Neuronal stem cell (in vitro differentiated cells): ENCODE measurements around the gene ARFGAP1.

Experiments used
- DNase-seq: peaks from one replicate; pipeline ENCODE4 v3.0.0-alpha.2; 2013; ENCODE audit warnings: low spot score
- H2AFZ ChIP-seq: one replicate; pipeline ENCODE4 v1.6.1; 2013; ENCODE audit warnings: mild to moderate bottlenecking, low read length, inconsistent platforms
- H2AK5ac ChIP-seq: 2 replicates; pipeline ENCODE4 v1.6.1; 2013; ENCODE audit warnings: low read depth, mild to moderate bottlenecking, inconsistent platforms, low read length, moderate library complexity, mixed read lengths
- H2BK120ac ChIP-seq: 2 replicates; pipeline ENCODE4 v1.6.1; 2013; ENCODE audit warnings: low read depth, mild to moderate bottlenecking, inconsistent platforms, low read length, moderate library complexity, mixed read lengths
- H2BK12ac ChIP-seq: one replicate; pipeline ENCODE4 v1.6.1; 2013; ENCODE audit warnings: low read length, inconsistent platforms
- H2BK15ac ChIP-seq: 2 replicates; pipeline ENCODE4 v1.6.1; 2013; ENCODE audit warnings: mild to moderate bottlenecking, low read length, inconsistent platforms, mixed read lengths
- H2BK5ac ChIP-seq: one replicate; pipeline ENCODE4 v1.6.1; 2013; ENCODE audit warnings: inconsistent platforms, mild to moderate bottlenecking, low read length, moderate library complexity
- H3K14ac ChIP-seq: one replicate; pipeline ENCODE4 v1.6.1; 2013; ENCODE audit warnings: low read length, inconsistent platforms
- H3K18ac ChIP-seq: 2 replicates; pipeline ENCODE4 v1.6.1; 2013; ENCODE audit warnings: low read length, inconsistent platforms
- H3K23ac ChIP-seq: 2 replicates; pipeline ENCODE4 v1.6.1; 2013; ENCODE audit warnings: low read depth, mild to moderate bottlenecking, mixed read lengths, low read length, inconsistent platforms; ENCODE audit not compliant: poor library complexity
- H3K27ac ChIP-seq: replicated peaks from 3 replicates; pipeline ENCODE4 v1.5.1; 2013; ENCODE audit warnings: low read length, inconsistent platforms
- H3K27me3 ChIP-seq, 3 experiments: 2 replicates each; pipeline ENCODE4 v1.6.1; 2013; ENCODE audit warnings: low read length in 3 of 3, mild to moderate bottlenecking in 2 of 3, inconsistent platforms in 1 of 3, low read depth in 1 of 3, mixed read lengths in 1 of 3, moderate library complexity in 1 of 3; ENCODE audit not compliant: control insufficient read depth in 3 of 3, insufficient read depth in 3 of 3
- H3K36me3 ChIP-seq, 2 donors: replicated peaks in 1 of 2; 2 replicates each; pipeline ENCODE4 v1.6.1; 2013; ENCODE audit warnings: low read length in 2 of 2; ENCODE audit not compliant: control insufficient read depth in 2 of 2, insufficient read depth in 2 of 2
- H3K4ac ChIP-seq: 2 replicates; pipeline ENCODE4 v1.6.1; 2013; ENCODE audit warnings: inconsistent platforms, mild to moderate bottlenecking, low read length, moderate library complexity
- H3K4me1 ChIP-seq, 2 donors: 1 replicate in 1 of 2; 2 replicates in 1 of 2; pipeline ENCODE4 v1.6.1; 2013; ENCODE audit warnings: low read length in 2 of 2, low read depth in 1 of 2; ENCODE audit not compliant: control insufficient read depth in 2 of 2, insufficient read depth in 1 of 2
- H3K4me2 ChIP-seq: one replicate; pipeline ENCODE4 v1.6.1; 2013; ENCODE audit warnings: mild to moderate bottlenecking, low read length, inconsistent platforms; ENCODE audit not compliant: insufficient read depth, poor library complexity, severe bottlenecking
- H3K4me3 ChIP-seq, 2 donors: 2 replicates each; pipeline ENCODE4 v1.5.1; 2013; ENCODE audit warnings: low read length in 2 of 2, mild to moderate bottlenecking in 2 of 2, inconsistent platforms in 1 of 2, moderate library complexity in 1 of 2
- H3K79me1 ChIP-seq: one replicate; pipeline ENCODE4 v1.6.1; 2013; ENCODE audit warnings: low read depth, mild to moderate bottlenecking, inconsistent platforms, low read length, moderate library complexity
- H3K9ac ChIP-seq: one replicate; pipeline ENCODE4 v1.6.1; 2013; ENCODE audit warnings: mild to moderate bottlenecking, low read depth, low read length, inconsistent platforms; ENCODE audit not compliant: poor library complexity
- H3K9me3 ChIP-seq, 2 donors: replicated peaks in 1 of 2; 2 replicates each; pipeline versions ENCODE3 to v1.6.1; 2013; ENCODE audit warnings: low read length in 2 of 2, mild to moderate bottlenecking in 2 of 2, inconsistent platforms in 1 of 2, low read depth in 1 of 2, mixed read lengths in 1 of 2, moderate library complexity in 1 of 2; ENCODE audit not compliant: control insufficient read depth in 2 of 2, insufficient read depth in 1 of 2
- H4K8ac ChIP-seq: one replicate; pipeline ENCODE4 v1.6.1; 2013; ENCODE audit warnings: low read depth, mild to moderate bottlenecking, inconsistent platforms, low read length, moderate library complexity
- H4K91ac ChIP-seq: one replicate; pipeline ENCODE4 v1.6.1; 2013; ENCODE audit warnings: low read length, low read depth, mild to moderate bottlenecking, inconsistent platforms; ENCODE audit not compliant: poor library complexity
- WGBS, 2 donors: extraction: QIAGEN DNeasy Blood & Tissue Kit; methylation state at CpG; one replicate each; pipeline ENCODE4 v1.1.7; 2013; ENCODE audit warnings: missing lambda C conversion rate in 2 of 2, mixed read lengths in 1 of 2; ENCODE audit not compliant: insufficient read length in 2 of 2, insufficient replicate concordance in 1 of 2; ENCODE audit errors: extremely low coverage in 2 of 2; 5-methylcytosine and 5-hydroxymethylcytosine counted together

The ARFGAP1 gene

GRCh38 chr20:63293456-63293855, 20.8 kb downstream of the ARFGAP1 start:
- Histone ChIP-seq H2AK5ac (peak overlapping the region; percentile 96), H2AFZ (no peak overlapping the region), H3K14ac (no peak overlapping the region), H3K79me1 (peaks cover 8% of the 10 kb centered on the region), H3K4me2 (no peak overlapping the region), H4K8ac (no peak overlapping the region), H3K27me3 (peaks cover 0 to 13% (median 0%) of the 10 kb centered on the region in 3 experiments), H3K9me3 (no peaks in the 10 kb centered on the region), H3K27ac (no peak overlapping the region), H3K9ac (no peak overlapping the region), H3K4me1 (peaks cover 25 to 27% of the 10 kb centered on the region in 2 donors), H2BK5ac (peak overlapping the region; percentile 90), H4K91ac (no peak overlapping the region), H3K18ac (peak overlapping the region; percentile 57), H2BK15ac (peak overlapping the region; percentile 97), H3K4ac (no peak overlapping the region), H3K23ac (no peak overlapping the region), H2BK12ac (peak overlapping the region; percentile 3), H2BK120ac (no peak overlapping the region), H3K36me3 (peaks cover 9 to 14% of the 10 kb centered on the region in 2 donors), H3K4me3 (no peak overlapping the region)
- no peak for DNase-seq
- no CpG with 5 or more reads among the region's 11 CpGs for WGBS, 2 donors

GRCh38 chr20:63293871-63294535, 21.4 kb downstream of the ARFGAP1 start:
- Histone ChIP-seq H3K18ac (peak overlapping the region; percentile 76), H3K9ac (no peak overlapping the region), H3K4me3 (no peak overlapping the region), H3K27ac (no peak overlapping the region), H3K36me3 (peaks cover 4 to 9% of the 10 kb centered on the region in 2 donors), H3K23ac (peak overlapping the region; percentile 87), H2BK15ac (peak overlapping the region; percentile 97), H2AK5ac (peak overlapping the region; percentile 97), H3K4me2 (no peak overlapping the region), H4K91ac (no peak overlapping the region), H2BK120ac (peak overlapping the region; percentile 47), H3K14ac (no peak overlapping the region), H3K79me1 (peaks cover 8% of the 10 kb centered on the region), H3K9me3 (no peaks in the 10 kb centered on the region), H3K4me1 (peaks cover 25 to 27% of the 10 kb centered on the region in 2 donors), H2AFZ (no peak overlapping the region), H2BK5ac (no peak overlapping the region), H2BK12ac (peak overlapping the region; percentile 73), H3K4ac (no peak overlapping the region), H4K8ac (no peak overlapping the region), H3K27me3 (peaks cover 0 to 13% (median 0%) of the 10 kb centered on the region in 3 experiments)
- no peak for DNase-seq
- WGBS, 2 donors, result no CpG with 5 or more reads among the region's 22 CpGs

- Histone ChIP-seq H4K8ac (no peak overlapping the region), H3K4me3 (no peak overlapping the region), H4K91ac (no peak overlapping the region), H3K4ac (peak overlapping the region; percentile 84), H3K18ac (peak overlapping the region; percentile 74), H3K14ac (no peak overlapping the region), H3K36me3 (peaks cover 1 to 4% of the 10 kb centered on the region in 2 donors), H2AK5ac (peak overlapping the region; percentile 97), H3K9ac (no peak overlapping the region), H3K23ac (peak overlapping the region; percentile 87), H3K27ac (no peak overlapping the region), H3K79me1 (peaks cover 8% of the 10 kb centered on the region), H3K4me1 (peaks cover 25 to 27% of the 10 kb centered on the region in 2 donors), H3K4me2 (no peak overlapping the region), H2BK15ac (peak overlapping the region; percentile 58), H2BK120ac (peak overlapping the region; percentile 47), H3K27me3 (peaks cover 0 to 13% (median 0%) of the 10 kb centered on the region in 3 experiments), H2BK12ac (peak overlapping the region; percentile 73), H3K9me3 (no peaks in the 10 kb centered on the region), H2BK5ac (no peak overlapping the region), H2AFZ (no peak overlapping the region)
- WGBS, 2 donors, result no CpG with 5 or more reads among the region's 12 CpGs
- DNase-seq, result no peak
Measured at GRCh38 chr20:63294536-63294900, 21.9 kb downstream of the ARFGAP1 start.

- peak overlapping the region; percentile 62 for H2BK5ac ChIP-seq
- peak overlapping the region; percentile 58 for H2BK15ac ChIP-seq
- peak overlapping the region; percentile 70 for H3K4ac ChIP-seq
- H2AK5ac ChIP-seq, result no peak overlapping the region
- no peak overlapping the region for H3K4me3 ChIP-seq
- peak overlapping the region; percentile 20 for H4K91ac ChIP-seq
- H3K36me3 ChIP-seq, result no peaks in the 10 kb centered on the region
- H2AFZ ChIP-seq, result peak overlapping the region; percentile 74
- no CpG with 5 or more reads among the region's 19 CpGs for WGBS, 2 donors
- H3K9ac ChIP-seq, result peak overlapping the region; percentile 27
- peak overlapping the region; percentile 87 for H3K23ac ChIP-seq
- no peak overlapping the region for H3K27ac ChIP-seq
- H2BK12ac ChIP-seq, result peak overlapping the region; percentile 73
- H2BK120ac ChIP-seq, result no peak overlapping the region
- H3K4me1 ChIP-seq, result peaks cover 25 to 27% of the 10 kb centered on the region in 2 donors
- no peak for DNase-seq
- no peaks in the 10 kb centered on the region for H3K9me3 ChIP-seq
- H3K18ac ChIP-seq, result peak overlapping the region; percentile 74
- peaks cover 8% of the 10 kb centered on the region for H3K79me1 ChIP-seq
- no peak overlapping the region for H3K4me2 ChIP-seq
- peaks cover 0 to 13% (median 0%) of the 10 kb centered on the region in 3 experiments for H3K27me3 ChIP-seq
- H4K8ac ChIP-seq, result no peak overlapping the region
- no peak overlapping the region for H3K14ac ChIP-seq
Measured at GRCh38 chr20:63295018-63295417, 22.4 kb downstream of the ARFGAP1 start.
